ENCODE results near the gene GGN. TPM values are rescaled to one million over a fixed set of nuclear protein-coding genes. Genes with fewer than 3 reads are reported as not detected.
A peak's percentile ranks its signal among the peaks of the same experiment; 100 is the strongest.
"Not testable (repeated sequence)": the region's sequence is repeated elsewhere in the genome, so short reads cannot be mapped to it uniquely, and the experiment has no call there.

Gene GGN
- total and polyA plus RNA-seq, 2 donors from 2014 or later, result 0.92 to 1.6 TPM

- no peaks in the 10 kb centered on the region for H3K27me3 ChIP-seq (ENCODE audit: control insufficient read depth, insufficient read depth, low read length)
- intact Hi-C loops (cut with DNase I), result no loop called here
- no peaks in the 10 kb centered on the region for H3K4me1 ChIP-seq (ENCODE audit: control insufficient read depth in 2 of 3, insufficient read depth in 2 of 3, low read depth in 1 of 3, low read length in 3 of 3)
- no peak overlapping the region for H3K9ac ChIP-seq (ENCODE audit: low read length in 3 of 3)
- FAIRE-seq (no peak), DNase-seq (no peak)
- no peak for TF ChIP-seq CTCF (IDR thresholded peaks at IDR 0.05; ENCODE audit: borderline replicate concordance, extremely low read depth, insufficient read depth)
- no peak overlapping the region for H3K4me3 ChIP-seq (ENCODE audit: low read length in 3 of 3)
- no peaks in the 10 kb centered on the region for H3K9me3 ChIP-seq (ENCODE audit: control insufficient read depth in 2 of 3, insufficient read depth in 1 of 3, low read length in 3 of 3)
- no peaks in the 10 kb centered on the region for H3K36me3 ChIP-seq (ENCODE audit: control insufficient read depth in 2 of 3, insufficient read depth in 3 of 3, low read length in 3 of 3)
- H3K27ac ChIP-seq (ENCODE audit: low read depth in 2 of 2, low read length in 2 of 2), result no peak overlapping the region
These were observed 41.4 kb upstream of the GGN start for GRCh38 chr19:38429055-38429810.

- DNase-seq; FAIRE-seq; H3K27ac ChIP-seq (ENCODE audit: low read depth in 2 of 2, low read length in 2 of 2); H3K36me3 ChIP-seq (ENCODE audit: control insufficient read depth in 2 of 3, insufficient read depth in 3 of 3, low read length in 3 of 3); intact Hi-C loops (cut with DNase I); H3K9me3 ChIP-seq (ENCODE audit: control insufficient read depth in 2 of 3, insufficient read depth in 1 of 3, low read length in 3 of 3); H3K27me3 ChIP-seq (ENCODE audit: control insufficient read depth, insufficient read depth, low read length); H3K4me3 ChIP-seq (ENCODE audit: low read length in 3 of 3); H3K4me1 ChIP-seq (ENCODE audit: control insufficient read depth in 2 of 3, insufficient read depth in 2 of 3, low read depth in 1 of 3, low read length in 3 of 3); H3K9ac ChIP-seq (ENCODE audit: low read length in 3 of 3): not testable (repeated sequence)
These were observed 39.3 kb upstream of the GGN start for GRCh38 chr19:38427035-38427677.

GRCh38 chr19:38425810-38426466 lies 38.1 kb upstream of the GGN start, which contains the start of gene RASGRP4:
TSS of gene RASGRP4 (minus strand) at chr19:38426219. CDS start at chr19:38426091, 128 bp downstream.
- no peak within 1 kb of the TSS for H3K4me3 ChIP-seq (ENCODE audit: low read length in 3 of 3)
- no peaks in the 10 kb centered on the region for H3K4me1 ChIP-seq (ENCODE audit: control insufficient read depth in 2 of 3, insufficient read depth in 2 of 3, low read depth in 1 of 3, low read length in 3 of 3)
- no peak for FAIRE-seq
- intact Hi-C loops (cut with DNase I), result no loop called here
- no peak within 1 kb of the TSS for H3K9ac ChIP-seq (ENCODE audit: low read length in 3 of 3)
- no peak within 1 kb of the TSS for H3K27ac ChIP-seq (ENCODE audit: low read depth in 2 of 2, low read length in 2 of 2)
- H3K27me3 ChIP-seq (ENCODE audit: control insufficient read depth, insufficient read depth, low read length), result no peaks in the 10 kb centered on the region
- no peak for TF ChIP-seq CTCF (IDR thresholded peaks at IDR 0.05; ENCODE audit: borderline replicate concordance, extremely low read depth, insufficient read depth)
- H3K36me3 ChIP-seq (ENCODE audit: control insufficient read depth in 2 of 3, insufficient read depth in 3 of 3, low read length in 3 of 3), result no peaks in the 10 kb centered on the region
- DNase-seq, result peak in 2 of 5 donors; percentile 46 to 74
- no peaks in the 10 kb centered on the region for H3K9me3 ChIP-seq (ENCODE audit: control insufficient read depth in 2 of 3, insufficient read depth in 1 of 3, low read length in 3 of 3)

Data from kidney (tissue), 14 donors.